KMS-11 (cell line): ENCODE results near the gene MAST3.

Experiments
- H2AFZ ChIP-seq: fragments of 200-600 bp; sonication (generic); 2 replicates; pipeline ENCODE4 v1.6.1; 2016; ENCODE audit warnings: antibody characterized with exemption, mixed run types, low read depth
- H3K27ac ChIP-seq: fragments of 200-600 bp; sonication (generic); 2 replicates; pipeline ENCODE4 v1.6.1; 2016; ENCODE audit warnings: mild to moderate bottlenecking, mixed run types
- H3K27me3 ChIP-seq: fragments of 200-600 bp; sonication (generic); 2 replicates; pipeline ENCODE4 v1.6.1; 2017; ENCODE audit warnings: mild to moderate bottlenecking, low read depth, mixed run types, moderate library complexity; ENCODE audit not compliant: insufficient read depth
- H3K36me3 ChIP-seq: fragments of 200-600 bp; sonication (generic); 2 replicates; pipeline ENCODE4 v1.6.1; 2017; ENCODE audit warnings: mild to moderate bottlenecking, mixed run types; ENCODE audit not compliant: insufficient read depth
- H3K4me1 ChIP-seq: fragments of 200-600 bp; sonication (generic); 2 replicates; pipeline ENCODE4 v1.6.1; 2016; ENCODE audit warnings: mild to moderate bottlenecking, low read depth, mixed run types; ENCODE audit not compliant: poor library complexity, severe bottlenecking
- H3K4me2 ChIP-seq: fragments of 200-600 bp; sonication (generic); 2 replicates; pipeline ENCODE4 v1.7.0; 2016; ENCODE audit warnings: mild to moderate bottlenecking, mixed run types
- H3K4me3 ChIP-seq: fragments of 200-600 bp; sonication (generic); IDR thresholded peaks from 2 replicates; pipeline ENCODE4 v1.6.1; 2017; ENCODE audit warnings: low read depth, low read length, mixed read lengths; ENCODE audit not compliant: insufficient read depth
- H3K79me2 ChIP-seq: fragments of 200-600 bp; sonication (generic); 2 replicates; pipeline ENCODE4 v1.6.1; 2016; ENCODE audit warnings: low read depth, mixed run types; ENCODE audit not compliant: insufficient read depth
- H3K9ac ChIP-seq: fragments of 200-600 bp; sonication (generic); 2 replicates; pipeline ENCODE4 v1.6.1; 2016; ENCODE audit warnings: mild to moderate bottlenecking, mixed run types
- H4K20me1 ChIP-seq: fragments of 200-600 bp; sonication (generic); 2 replicates; pipeline ENCODE4 v1.6.1; 2016; ENCODE audit warnings: mild to moderate bottlenecking, mixed run types; ENCODE audit not compliant: insufficient read depth
- TF ChIP-seq, protein P1 (sequence below): fragments of 200-600 bp; sonication (generic); conservative IDR thresholded peaks from 2 replicates; pipeline ENCODE4 v1.6.1; 2017; ENCODE audit warnings: low read depth, mild to moderate bottlenecking, antibody characterized with exemption, low read length, moderate library complexity, mixed read lengths

MAST3 gene

DNA sequence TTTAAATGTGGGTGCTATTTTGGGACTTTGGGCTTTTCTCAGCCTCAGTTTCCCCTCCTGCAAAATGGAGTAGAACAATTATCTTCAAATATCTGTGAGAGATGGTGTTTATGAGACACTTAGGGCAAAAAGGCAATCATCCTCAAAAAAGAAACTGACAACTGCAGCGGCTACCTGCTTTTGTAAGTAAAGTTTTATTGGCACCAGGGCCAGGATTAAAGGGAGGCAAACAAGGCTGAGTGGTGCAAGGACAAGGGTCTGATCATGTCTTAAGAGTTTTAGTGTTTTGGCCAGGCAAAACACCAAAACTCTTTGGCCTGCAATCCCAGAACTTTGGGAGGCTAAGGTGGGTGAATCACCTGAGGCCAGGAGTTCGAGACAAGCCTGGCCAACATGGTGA lies 1.3 kb upstream of the MAST3 start:
- H4K20me1 ChIP-seq, result no peaks in the 10 kb centered on the region
- no peak overlapping the region for H2AFZ ChIP-seq
- H3K4me3 ChIP-seq, result no peak overlapping the region
- no peak overlapping the region for H3K9ac ChIP-seq
- TF ChIP-seq, protein P1, sequence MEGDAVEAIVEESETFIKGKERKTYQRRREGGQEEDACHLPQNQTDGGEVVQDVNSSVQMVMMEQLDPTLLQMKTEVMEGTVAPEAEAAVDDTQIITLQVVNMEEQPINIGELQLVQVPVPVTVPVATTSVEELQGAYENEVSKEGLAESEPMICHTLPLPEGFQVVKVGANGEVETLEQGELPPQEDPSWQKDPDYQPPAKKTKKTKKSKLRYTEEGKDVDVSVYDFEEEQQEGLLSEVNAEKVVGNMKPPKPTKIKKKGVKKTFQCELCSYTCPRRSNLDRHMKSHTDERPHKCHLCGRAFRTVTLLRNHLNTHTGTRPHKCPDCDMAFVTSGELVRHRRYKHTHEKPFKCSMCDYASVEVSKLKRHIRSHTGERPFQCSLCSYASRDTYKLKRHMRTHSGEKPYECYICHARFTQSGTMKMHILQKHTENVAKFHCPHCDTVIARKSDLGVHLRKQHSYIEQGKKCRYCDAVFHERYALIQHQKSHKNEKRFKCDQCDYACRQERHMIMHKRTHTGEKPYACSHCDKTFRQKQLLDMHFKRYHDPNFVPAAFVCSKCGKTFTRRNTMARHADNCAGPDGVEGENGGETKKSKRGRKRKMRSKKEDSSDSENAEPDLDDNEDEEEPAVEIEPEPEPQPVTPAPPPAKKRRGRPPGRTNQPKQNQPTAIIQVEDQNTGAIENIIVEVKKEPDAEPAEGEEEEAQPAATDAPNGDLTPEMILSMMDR, result no peak
- no peak overlapping the region for H3K4me2 ChIP-seq
- peaks cover 15% of the 10 kb centered on the region; the same call in 1 of the 2 replicates for H3K27me3 ChIP-seq
- no peak overlapping the region for H3K27ac ChIP-seq
- no peaks in the 10 kb centered on the region for H3K79me2 ChIP-seq
- no peaks in the 10 kb centered on the region for H3K36me3 ChIP-seq
- peaks cover 25% of the 10 kb centered on the region for H3K4me1 ChIP-seq

DNA sequence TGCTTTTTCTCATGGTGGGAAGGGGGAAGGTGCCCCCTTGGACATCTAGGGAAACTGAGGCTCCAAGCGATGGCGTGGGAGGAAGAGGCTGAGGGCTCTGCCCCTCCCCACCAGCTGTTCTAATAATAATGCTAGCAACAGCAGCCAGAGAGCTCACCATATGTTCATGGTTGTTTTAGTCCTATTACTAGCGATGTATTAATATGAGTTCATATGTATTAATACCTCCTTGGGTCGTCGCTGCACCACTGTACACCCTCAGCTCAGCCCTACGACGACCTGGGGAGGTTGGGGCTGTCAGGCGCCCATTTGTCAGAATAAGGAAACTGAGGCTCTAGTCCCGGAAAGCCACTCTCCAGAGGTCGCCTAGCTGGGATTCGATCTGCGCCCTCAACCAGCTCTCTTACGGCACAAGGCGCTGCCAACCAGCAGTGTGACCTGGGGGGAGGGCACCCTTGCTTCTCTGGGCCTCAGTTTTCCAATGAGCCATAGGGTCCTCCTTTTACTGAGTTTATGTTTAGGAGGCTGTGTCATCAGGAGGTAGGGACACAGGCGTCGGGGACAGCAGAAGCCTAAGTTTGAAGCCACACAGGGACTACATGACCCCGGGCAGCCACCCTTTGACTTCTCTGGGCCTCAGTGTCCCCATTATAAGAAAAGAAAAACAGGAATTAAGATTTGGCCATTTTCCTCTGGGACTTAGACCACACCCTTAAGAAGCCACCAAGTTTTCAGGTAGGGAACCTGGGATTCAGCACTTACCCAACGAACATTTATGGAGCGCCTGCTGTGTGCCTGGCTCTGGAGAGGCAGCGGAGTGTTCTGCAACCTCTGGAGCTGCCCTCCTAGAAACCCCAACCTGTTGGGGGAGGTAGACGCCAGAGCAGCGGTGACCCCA lies 664 bp downstream of the MAST3 start:
- TF ChIP-seq, protein P1, result no peak
- no peak overlapping the region for H3K4me3 ChIP-seq
- no peaks in the 10 kb centered on the region for H4K20me1 ChIP-seq
- peaks cover 25% of the 10 kb centered on the region for H3K4me1 ChIP-seq
- H3K36me3 ChIP-seq, result no peaks in the 10 kb centered on the region
- H3K9ac ChIP-seq, result no peak overlapping the region
- peak overlapping the region; percentile 44 for H2AFZ ChIP-seq
- H3K27me3 ChIP-seq, result peaks cover 15% of the 10 kb centered on the region; the same call in 1 of the 2 replicates
- H3K4me2 ChIP-seq, result peak overlapping the region; percentile 86
- no peaks in the 10 kb centered on the region for H3K79me2 ChIP-seq
- no peak overlapping the region for H3K27ac ChIP-seq

DNA sequence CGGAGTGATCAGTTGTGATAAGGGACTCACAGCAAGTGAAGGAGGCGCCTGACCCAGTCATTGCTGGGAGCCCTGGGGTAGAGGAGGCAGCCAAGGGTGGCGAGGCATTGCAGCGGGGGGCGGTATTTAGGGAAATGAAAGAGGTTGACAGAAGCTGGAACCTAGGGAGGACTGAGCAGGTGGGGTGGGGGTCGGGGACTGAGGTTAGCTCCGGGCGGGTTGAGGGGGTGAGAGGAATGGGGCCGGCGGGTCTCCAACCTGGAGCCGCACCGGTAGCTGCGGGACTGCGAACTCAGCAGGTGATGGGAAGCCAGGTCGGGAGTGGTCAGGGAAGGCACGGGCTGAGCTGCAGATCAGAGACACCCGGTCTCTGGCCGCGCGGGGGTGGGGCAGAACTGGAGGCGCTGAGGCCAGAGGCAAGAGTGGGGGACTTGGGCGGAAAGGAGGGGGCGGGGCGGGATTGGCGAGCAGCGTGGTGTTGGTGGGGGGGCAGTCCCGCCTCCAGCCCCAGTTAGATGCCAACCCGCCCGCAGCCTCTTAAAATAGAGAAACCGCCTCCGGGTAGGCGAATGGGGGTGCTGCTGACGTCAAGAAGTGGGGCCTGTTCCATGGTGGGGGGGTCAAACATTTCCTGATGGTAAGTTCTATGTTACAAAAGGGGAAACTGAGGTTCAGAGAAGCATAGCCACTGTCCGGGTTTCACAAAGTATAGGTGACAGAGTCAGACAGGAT lies 1.5 kb downstream of the MAST3 start:
- Histone ChIP-seq H3K36me3 (no peaks in the 10 kb centered on the region), H3K9ac (no peak overlapping the region; the same call in 1 of the 2 replicates), H2AFZ (peak overlapping the region; percentile 36), H4K20me1 (no peaks in the 10 kb centered on the region), H3K4me2 (peak overlapping the region; percentile 86), H3K4me3 (no peak overlapping the region), H3K27ac (no peak overlapping the region), H3K4me1 (peaks cover 28% of the 10 kb centered on the region), H3K27me3 (peaks cover 15% of the 10 kb centered on the region; the same call in 1 of the 2 replicates), H3K79me2 (no peaks in the 10 kb centered on the region)
- TF ChIP-seq, protein P1, result no peak

DNA sequence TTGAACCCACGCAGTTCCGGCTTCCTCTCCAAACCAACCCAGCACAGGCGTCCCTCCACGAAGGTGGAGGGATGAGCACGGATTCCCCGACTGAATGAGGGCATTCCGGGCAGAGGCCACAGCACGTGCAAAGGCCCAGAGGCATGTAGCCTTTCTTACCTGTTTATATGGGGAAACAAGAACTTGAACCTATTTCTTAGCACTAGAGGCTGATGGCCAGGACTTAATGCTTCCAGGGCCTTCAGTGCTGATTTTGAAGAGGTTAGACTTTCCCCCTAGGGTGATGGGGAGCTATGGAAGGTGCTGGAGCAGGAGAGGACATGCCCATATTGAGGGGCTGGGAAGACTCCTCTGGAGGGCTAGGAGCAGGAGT lies 2.0 kb downstream of the MAST3 start:
- H3K4me2 ChIP-seq, result peak overlapping the region; percentile 86; the same call in 1 of the 2 replicates
- H3K27ac ChIP-seq, result no peak overlapping the region
- peak overlapping the region; percentile 36 for H2AFZ ChIP-seq

More for the DNA sequence above, 2.0 kb downstream of the MAST3 start:
- Histone ChIP-seq H3K9ac (no peak overlapping the region; the same call in 1 of the 2 replicates), H3K4me3 (no peak overlapping the region), H3K79me2 (no peaks in the 10 kb centered on the region), H3K27me3 (peaks cover 15% of the 10 kb centered on the region; the same call in 1 of the 2 replicates), H4K20me1 (no peaks in the 10 kb centered on the region), H3K36me3 (no peaks in the 10 kb centered on the region), H3K4me1 (peaks cover 31% of the 10 kb centered on the region)
- TF ChIP-seq, protein P1, result no peak
